GM21717 (cell line): ENCODE data around the gene C2.
A peak's percentile ranks its signal among the peaks of the same experiment; 100 is the strongest.

Experiments used
- ATAC-seq: cut with Tn5 transposase; IDR thresholded peaks from one replicate; pipeline ENCODE4 v1.9.1; 2021; ENCODE audit warnings: mild to moderate bottlenecking, moderate library complexity; ENCODE audit not compliant: unreplicated experiment

The C2 gene

DNA sequence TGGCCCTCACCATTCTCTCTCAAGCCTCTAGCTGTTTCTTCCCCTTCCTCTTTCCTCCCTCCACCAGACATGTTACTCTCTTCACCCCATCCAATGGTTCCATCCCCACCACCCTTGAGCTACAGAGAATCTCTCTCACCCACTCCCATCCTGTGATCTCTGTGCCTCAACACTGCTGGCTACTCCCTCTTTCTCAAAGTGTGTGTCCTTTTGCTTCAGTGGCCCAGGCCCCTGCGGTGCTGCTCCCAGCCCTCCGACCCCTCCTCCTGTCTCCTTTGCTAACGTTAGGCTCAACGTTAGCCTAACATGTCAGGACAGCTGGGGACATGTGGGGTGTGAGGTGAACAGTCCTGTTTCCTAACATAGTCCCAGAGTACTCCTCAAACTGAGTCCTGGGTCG lies 25.4 kb downstream of the C2 start:
- no peak for ATAC-seq

DNA sequence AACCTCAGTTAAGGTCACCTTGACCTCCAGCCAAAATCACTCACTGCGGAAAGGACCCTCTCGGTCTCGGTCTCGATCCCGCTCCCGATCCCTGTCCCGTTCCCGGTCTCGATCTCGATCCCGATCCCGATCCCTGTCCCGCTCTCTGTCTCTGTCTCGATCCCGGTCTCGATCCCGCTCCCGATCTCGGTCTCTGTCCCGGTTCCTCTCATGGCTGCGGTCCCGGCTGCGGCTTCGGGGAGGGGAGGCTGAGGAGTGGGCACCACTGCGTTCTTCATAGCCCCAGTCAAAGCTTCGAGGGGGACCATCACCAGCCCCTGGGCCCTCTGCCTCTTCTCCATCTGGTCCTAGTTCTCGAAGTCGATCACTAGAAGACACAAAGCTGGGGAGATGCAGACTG lies 27.0 kb downstream of the C2 start:
- ATAC-seq, result no peak

DNA sequence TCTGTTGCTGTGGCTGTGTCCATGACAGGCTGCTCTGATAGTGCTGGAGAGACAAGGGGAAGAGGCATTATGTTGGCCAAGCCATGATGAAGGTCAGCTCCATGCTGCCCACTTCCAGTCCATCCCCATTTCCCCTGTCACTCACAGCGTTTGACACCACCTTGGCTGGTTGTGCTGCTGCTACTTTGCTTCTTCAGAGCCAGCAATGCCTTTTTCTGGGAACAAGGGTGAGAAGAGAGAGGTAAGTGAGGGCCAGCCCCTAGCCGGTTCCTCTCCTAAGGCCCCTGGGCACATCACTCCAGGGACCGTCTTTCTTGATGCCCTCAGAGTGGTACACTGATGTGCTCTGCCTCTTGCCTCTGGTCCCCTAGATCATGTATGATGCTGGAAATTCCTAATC lies 29.3 kb downstream of the C2 start:
- no peak for ATAC-seq

DNA sequence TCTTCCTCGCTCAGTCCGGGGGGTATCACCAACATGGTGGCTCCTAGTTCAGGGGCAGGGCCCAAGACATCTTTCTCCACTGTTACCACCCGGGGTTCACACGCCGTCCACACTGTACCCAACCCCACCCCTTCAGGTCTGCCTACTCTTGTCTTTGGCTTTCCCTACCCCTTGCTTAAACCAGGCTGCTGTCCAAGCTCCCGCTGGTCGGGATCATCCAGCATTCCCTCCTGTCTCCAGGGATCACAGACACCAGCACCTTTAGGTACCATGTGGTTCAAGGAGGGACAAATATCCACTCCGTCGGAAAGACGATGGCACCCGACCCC lies 30.9 kb downstream of the C2 start:
- no peak for ATAC-seq

DNA sequence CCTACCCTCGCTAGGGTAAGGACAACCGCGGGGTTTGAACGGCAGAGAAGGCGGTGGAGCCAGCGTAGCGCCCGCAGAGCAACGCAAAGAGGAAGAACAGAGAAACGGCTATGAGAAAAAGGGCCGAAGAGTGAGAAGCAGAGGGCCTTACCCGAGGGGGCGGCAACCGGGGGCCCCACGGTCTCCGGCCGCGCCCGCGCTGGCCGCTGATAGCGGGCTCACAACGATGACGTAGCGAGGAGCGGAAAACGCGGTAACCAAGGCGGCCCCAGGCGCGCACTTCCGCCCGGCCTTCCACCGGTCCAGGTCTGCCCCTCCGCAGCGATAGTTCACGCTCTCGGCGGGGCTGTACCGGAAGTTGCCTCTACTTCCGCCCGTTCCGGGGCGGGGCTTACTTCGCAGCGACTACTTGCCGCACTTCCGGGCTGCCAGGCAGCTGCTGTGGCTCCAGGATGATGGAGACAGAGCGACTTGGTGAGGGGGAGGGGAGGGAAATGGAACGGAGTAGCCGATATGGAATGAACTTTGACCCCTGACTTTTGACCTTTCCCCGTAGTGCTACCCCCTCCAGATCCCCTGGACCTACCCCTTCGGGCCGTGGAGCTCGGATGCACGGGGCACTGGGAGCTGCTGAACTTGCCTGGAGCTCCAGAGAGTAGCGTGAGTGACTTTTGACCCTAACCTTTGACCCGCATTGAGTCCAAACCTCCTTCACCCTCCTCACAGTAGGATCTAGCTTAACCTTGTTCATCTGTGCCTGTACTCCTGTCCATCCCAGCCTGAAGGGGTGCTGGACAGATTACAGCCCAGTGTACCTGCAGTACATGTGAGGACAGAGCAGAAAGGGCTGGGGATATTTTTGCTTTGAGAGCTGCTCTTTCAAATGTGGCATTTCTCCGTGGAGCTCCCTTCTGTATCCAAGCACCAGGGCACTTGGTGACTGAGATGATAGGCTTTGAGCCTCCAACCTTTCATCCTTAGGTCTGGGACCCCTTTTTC lies 31.5 kb downstream of the C2 start, which contains the start of the genes NELFE and SKIC2:
NELFE (minus strand) TSS at position 231 of the 999 bp plus-strand sequence. CDS start 525 bp downstream, outside the sequence.
SKIC2 (plus strand) TSS at position 435 of the 999 bp plus-strand sequence; CDS start at position 453, 18 bp downstream.
- ATAC-seq, result peak; percentile 80

DNA sequence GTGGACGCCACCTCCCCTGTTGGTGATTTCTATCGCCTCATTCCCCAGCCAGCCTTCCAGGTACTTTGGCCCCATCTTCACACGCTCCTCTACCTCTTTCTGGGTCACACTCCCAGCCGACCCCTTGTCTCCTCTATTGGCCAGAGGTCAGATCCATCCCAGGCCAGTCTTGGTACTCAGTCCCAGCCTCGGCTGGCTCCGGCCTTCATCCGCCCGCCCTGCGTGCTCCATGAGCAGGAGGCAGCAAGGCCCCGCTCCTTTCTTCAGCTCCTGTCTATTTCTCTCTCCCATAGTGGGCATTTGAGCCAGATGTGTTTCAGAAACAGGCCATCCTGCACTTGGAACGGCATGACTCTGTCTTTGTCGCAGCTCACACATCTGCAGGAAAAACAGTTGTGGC lies 34.1 kb downstream of the C2 start:
- no peak for ATAC-seq

DNA sequence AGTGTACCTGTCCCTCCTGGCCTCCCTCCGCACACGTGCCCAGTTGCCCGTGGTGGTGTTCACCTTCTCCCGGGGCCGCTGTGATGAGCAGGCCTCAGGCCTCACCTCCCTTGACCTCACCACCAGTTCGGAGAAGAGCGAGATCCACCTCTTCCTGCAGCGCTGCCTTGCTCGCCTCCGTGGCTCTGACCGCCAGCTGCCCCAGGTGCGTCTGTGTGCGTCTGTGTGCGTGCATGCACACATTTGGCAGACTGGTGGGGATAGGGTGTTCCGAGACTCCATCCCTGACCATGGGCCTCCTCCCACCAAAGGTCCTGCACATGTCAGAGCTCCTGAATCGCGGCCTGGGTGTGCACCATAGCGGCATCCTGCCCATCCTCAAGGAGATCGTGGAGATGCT lies 36.4 kb downstream of the C2 start:
- no peak for ATAC-seq

DNA sequence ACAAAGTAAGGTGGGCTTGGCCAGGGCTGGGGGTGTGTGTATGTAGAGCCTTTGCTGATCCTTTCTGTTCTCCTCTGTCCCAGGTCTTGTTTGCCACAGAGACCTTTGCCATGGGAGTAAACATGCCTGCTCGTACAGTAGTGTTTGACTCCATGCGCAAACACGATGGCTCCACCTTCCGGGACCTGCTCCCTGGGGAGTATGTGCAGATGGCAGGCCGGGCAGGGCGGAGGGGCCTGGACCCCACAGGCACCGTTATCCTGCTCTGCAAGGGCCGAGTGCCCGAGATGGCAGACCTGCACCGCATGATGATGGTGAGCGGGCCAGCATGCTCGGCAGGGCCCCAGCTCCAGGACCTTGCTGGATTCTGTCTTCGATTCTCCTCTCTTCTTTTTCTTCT lies 38.2 kb downstream of the C2 start:
- ATAC-seq, result no peak

DNA sequence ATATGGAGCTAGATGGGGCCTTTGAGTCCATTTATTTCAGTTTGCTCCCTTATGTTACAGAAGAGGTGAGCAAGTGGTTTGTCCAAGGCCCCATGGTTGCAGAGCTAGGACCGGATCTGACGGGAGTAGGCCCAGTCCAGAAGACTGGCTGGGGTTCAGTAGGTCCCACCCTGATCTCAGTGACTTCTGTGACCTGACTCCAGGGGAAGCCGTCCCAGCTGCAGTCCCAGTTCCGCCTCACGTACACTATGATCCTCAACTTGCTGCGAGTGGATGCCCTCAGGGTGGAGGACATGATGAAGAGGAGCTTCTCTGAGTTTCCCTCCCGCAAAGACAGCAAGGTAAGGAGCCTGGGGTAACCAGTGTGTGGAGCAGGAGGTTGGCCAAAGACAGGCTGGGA lies 39.0 kb downstream of the C2 start:
- no peak for ATAC-seq

DNA sequence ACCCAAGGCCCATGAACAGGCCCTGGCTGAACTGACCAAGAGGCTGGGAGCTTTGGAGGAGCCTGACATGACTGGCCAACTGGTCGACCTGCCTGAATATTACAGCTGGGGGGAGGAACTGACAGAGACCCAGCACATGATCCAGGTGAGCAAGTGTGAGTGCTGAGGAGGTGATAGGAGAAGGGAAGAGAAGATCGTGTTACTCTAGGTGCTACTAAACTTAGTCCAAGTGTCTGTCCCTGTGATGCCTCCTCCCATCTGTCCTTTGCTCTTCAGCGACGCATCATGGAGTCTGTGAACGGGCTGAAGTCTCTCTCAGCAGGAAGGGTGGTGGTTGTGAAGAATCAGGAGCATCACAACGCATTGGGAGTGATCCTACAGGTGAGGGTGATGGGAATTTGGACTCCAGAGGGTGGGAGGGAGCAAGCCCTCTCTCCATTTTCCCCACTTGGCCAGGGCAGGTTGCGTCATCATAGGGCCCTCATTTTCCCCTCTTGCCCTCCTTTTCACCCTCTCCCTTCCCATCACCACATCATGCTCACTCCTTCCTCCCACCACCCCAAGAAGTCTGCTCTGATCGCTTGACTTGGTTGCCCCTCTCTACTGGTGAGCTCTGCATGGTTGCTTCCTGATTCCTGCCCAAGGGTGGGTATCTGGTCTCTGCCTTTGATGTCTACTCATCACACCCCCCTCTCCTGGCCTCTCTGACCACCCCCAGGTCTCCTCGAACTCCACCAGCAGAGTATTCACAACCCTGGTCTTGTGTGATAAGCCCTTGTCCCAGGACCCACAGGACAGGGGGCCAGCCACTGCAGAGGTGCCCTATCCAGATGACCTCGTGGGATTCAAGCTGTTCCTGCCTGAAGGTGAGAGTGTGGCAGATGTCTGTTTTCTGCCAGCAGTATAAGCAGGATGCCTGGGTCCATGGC lies 39.7 kb downstream of the C2 start:
- ATAC-seq, result no peak

DNA sequence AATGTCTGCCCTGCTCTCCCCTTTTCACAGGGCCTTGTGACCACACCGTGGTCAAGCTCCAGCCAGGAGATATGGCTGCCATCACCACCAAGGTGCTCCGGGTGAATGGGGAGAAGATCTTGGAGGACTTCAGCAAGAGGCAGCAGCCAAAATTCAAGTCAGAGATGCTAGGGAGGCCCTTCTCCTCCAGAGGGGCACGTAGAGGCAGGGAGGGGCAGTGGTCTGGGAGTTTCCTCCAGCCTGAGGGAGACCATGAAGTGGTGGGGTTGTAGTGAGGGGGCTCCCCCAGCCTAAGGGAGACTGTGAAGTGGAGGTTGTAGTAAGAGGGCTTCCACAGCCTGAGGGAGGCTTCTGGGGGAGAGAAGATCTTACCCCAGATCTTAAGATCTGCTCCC lies 40.4 kb downstream of the C2 start:
- ATAC-seq, result no peak

DNA sequence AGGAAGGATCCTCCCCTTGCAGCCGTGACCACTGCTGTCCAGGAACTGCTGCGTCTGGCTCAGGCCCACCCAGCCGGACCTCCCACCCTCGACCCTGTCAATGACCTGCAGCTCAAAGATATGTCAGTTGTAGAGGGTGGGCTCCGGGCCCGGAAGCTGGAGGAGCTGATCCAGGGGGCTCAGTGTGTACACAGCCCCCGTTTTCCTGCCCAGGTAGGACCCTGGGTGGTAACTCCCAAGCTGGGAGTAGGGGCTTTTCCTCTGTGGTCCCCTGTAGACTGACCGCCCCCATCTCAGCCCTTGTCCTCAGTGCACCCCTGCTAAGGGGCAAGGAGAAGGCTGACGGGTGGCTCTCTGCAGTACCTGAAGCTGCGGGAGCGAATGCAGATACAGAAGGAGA lies 40.8 kb downstream of the C2 start:
- no peak for ATAC-seq

DNA sequence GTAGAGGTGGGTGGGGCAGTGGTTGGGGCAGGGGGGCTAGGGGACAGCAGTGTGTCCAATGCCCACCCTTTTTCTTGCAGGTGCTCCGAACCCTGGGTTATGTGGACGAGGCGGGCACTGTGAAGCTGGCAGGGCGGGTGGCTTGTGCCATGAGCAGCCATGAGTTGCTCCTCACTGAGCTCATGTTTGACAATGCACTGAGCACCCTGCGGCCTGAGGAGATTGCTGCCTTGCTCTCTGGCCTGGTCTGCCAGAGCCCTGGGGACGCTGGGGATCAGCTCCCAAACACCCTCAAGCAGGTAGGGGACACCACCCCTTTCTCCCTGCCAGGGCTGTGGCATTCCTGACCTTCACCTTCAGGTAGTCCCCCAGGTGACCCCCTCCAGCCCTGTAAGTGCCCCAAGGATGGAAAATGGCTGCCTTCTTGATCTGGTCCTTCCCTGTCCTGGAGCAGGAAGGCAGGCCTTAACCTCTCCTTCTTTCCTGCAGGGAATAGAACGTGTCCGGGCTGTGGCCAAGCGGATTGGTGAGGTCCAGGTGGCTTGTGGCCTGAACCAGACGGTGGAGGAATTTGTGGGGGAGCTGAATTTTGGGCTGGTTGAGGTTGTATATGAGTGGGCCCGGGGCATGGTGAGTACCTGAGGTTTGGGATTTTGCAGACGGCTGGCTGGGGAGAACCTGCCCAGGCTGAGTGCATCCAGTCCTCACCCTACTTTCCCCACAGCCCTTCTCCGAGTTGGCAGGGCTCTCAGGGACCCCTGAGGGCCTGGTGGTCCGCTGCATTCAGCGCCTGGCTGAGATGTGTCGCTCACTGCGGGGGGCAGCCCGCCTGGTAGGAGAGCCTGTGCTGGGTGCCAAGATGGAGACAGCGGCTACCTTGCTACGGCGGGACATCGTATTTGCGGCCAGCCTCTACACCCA lies 41.5 kb downstream of the C2 start:
- ATAC-seq, result no peak

DNA sequence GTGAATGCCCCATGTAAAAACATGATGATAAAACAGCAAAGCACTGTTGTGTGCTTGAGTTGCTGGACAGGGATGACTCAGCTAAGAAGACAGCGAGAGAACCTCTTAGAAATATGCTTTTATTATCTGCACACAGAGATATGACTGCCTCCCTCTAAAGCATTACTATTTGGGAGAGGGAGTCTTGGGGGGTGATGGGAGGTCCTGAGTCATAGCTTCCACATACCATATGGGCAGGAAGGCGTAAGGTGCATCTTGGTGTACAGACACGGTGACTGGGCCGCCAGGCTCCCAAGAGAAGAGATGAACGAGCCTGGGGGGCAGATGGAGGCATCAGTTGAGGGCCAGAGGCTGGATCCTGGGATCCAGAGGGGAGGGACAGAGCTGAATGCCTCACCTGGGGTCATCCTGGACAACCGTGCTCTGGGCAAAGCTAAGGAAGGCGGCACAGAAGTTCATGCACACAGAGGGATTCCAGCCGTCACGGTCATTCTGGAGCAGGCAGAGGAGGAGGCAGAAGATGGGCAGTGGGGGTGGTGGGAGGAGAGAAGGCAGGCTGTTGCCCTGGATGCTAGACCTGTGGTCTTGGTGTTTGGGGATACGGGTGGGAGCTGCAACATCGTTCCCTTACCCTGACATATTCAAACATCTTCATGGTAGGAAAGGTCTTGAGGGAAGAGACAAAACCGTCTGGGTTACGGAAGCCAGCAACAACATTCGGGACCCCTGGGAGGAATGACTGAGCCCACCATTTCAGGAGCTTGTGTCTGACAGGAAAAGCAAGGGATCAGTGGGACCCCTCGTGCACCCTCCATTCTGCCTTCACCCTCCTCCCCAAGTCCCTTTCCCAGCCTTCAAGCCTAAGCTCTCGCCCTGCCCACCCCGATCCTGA lies 42.4 kb downstream of the C2 start:
- ATAC-seq, result no peak

DNA sequence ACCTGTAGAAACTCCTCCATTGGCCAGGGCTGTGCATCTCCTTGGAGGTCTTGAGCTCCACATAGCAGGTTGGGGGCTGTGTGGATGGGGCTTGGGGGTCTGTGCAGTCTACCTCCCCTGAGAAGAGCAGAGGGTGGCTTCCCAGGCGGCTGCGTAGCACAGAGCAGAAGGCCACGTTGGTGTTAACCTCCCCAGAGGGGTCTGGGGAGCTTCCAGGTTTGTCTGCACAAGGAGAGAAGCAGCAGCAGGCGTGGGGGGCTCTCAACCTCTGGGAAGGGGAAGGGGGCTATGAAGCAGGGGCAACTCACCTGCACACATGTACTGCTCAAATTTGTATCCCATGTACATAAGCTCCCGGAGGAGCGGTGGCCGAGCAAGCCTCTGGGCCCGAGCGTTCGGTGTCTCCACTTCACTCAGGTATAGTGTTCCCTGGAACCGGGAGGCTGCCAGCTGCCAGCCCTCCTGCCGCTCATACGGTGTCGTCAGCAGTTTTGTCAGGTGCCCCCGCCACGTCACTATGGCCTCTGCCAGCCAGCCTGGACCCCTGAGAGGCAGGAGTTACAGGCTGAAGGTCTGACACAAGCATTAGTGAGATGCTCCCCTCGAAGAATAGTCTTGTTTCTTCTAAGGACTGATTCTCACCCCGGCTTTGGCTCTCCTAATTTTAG lies 43.2 kb downstream of the C2 start:
- ATAC-seq, result no peak

DNA sequence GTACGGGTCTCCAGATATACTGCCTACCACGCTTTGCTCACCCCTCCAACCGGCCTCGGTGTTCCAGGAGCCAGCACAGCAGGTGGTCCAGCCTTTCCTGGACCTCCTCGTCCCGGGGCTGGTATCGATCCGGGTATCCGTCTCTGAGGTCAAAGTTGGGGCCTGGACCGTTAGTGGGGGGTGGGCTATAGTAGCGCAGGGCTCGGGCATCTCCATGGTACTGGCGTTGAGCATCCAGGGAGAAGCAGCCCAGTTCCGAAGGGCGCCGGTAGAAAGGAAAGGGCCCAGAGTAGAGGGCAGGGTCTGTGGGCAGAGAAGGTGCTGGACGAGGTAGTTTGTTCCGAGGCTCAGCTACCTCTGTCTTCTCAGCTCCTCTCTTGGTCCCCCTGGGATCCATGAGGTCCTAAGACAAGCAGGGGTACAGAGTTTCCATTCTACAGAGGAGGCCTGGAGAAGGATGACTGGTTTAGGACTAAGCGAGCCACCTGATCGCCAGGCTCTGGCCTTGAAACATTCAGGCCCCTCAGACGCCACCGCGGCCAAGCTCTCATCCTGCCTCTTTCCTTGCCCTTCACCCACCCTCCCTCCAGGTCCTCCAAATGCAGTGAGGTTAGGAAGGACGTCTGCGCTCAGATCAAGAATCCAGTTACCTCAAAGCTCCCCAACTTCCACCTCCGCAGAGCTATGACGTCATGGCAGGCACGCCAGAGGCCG lies 43.9 kb downstream of the C2 start:
- ATAC-seq, result no peak

DNA sequence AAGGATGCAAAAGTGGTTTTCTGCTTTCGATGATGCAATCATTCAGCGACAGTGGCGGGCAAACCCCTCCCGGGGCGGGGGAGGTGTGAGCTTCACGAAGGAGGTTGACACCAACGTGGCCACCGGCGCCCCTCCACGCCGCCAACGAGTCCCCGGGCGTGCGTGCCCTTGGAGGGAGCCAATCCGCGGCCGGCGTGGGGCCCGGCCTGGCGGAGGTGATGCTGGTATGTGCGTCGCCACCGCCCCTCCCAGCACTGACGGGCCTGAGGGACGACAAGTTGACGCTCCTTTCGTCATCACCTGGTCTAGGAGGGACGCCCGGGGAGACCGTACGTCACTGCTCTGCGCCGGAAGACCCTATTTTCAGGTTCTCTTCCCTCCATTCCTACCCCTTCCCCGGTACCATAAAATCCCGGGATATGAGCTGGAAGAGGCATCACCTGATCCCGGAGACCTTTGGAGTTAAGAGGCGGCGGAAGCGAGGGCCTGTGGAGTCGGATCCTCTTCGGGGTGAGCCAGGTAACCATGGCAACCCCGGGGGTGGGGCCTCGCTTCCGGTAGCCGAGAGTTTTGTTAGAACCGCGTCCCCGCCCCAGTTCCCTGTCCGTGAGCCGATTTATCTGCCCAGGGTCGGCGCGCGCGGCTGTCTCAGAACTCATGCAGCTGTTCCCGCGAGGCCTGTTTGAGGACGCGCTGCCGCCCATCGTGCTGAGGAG lies 44.6 kb downstream of the C2 start, which contains the start of gene DXO:
DXO (minus strand) TSS at position 146 of the 716 bp plus-strand sequence. CDS start 463 bp downstream, outside the sequence.
- peak; percentile 74 for ATAC-seq
